GM12892 (cell line): ENCODE data around the gene CHRDL1.

Experiments
- POLR2A ChIP-seq: IDR thresholded peaks from 2 replicates; pipeline ENCODE4 v1.6.1; 2011; ENCODE audit warnings: low read depth, low read length, control low read depth
- POLR2AphosphoS5 ChIP-seq: IDR thresholded peaks from 2 replicates; pipeline ENCODE4 v1.6.1; 2011; ENCODE audit warnings: low read depth, low read length, control low read depth
- TAF1 ChIP-seq: IDR thresholded peaks from 2 replicates; pipeline ENCODE4 v1.6.1; 2011; ENCODE audit warnings: low read depth, mild to moderate bottlenecking, control low read depth, low read length, borderline replicate concordance

- TF ChIP-seq POLR2A (no peak), POLR2AphosphoS5 (no peak), TAF1 (no peak)
Observed at GRCh38 chrX:110796407-110796697, 735 bp upstream of the CHRDL1 start.
